GM18511 (cell line): Measurements from ENCODE around the gene NFIA.
"Not testable (repeated sequence)": the region's sequence is repeated elsewhere in the genome, so short reads cannot be mapped to it uniquely, and the experiment has no call there.

Experiments
- ATAC-seq: cut with Tn5 transposase; IDR thresholded peaks from one replicate; pipeline ENCODE4 v1.9.1; 2021; ENCODE audit warnings: mild to moderate bottlenecking, moderate library complexity; ENCODE audit not compliant: unreplicated experiment

NFIA gene

GRCh38 chr1:61058483-61059245, 23.7 kb upstream of the NFIA start:
- ATAC-seq, result no peak

GRCh38 chr1:61061601-61062000, 20.8 kb upstream of the NFIA start:
- ATAC-seq, result not testable (repeated sequence)

DNA sequence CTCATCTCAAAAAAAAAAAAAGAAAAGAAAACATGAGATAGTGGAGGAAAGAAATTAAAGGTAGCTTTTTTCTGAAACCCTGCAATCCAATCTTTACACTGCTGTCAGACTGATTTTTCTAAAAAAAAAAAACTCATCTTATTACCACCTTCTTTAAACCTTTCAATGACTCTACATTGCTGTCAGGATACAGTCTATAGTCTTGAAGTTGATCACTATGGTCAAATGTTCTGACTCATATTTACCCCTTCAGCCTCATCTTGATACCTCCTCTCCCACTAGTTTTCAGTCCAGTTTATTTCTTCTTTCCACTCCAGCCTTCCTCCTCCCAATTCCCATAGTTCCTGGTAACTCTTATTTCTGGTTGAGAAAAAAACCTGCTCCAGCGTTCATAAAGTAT, 17.7 kb upstream of the NFIA start:
- no peak for ATAC-seq

DNA sequence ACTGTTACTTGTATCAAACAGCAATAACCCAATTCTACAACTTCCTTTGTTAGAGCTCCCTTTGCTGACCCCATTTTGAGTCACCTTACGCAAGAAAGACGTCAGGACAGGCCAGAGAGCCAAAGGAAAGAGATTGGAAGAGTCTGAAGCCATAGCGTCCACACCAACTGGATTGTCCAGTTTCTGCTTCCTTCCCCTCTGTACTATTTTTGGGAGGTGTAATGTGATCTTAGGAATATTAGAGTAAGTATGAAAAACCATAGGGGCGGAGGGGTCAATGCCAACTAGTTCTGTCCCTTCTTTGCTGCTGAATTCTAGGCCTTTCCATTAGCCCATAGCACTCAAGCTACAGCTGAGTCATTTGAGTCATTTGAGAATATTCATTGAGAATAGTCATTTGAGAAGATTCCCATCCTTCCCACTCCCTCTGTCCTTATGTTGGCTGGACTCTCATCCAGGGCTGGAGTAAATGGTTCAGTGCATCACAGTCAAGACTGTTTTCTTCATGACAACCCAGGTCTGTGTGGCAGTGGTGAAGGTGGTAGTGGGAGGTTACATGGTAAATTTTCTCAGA, 14.8 kb upstream of the NFIA start:
- no peak for ATAC-seq

- no peak for ATAC-seq
Measured at GRCh38 chr1:61070054-61070453, 12.3 kb upstream of the NFIA start.

- ATAC-seq, result no peak
Measured at GRCh38 chr1:61071205-61072130, 10.9 kb upstream of the NFIA start.

DNA sequence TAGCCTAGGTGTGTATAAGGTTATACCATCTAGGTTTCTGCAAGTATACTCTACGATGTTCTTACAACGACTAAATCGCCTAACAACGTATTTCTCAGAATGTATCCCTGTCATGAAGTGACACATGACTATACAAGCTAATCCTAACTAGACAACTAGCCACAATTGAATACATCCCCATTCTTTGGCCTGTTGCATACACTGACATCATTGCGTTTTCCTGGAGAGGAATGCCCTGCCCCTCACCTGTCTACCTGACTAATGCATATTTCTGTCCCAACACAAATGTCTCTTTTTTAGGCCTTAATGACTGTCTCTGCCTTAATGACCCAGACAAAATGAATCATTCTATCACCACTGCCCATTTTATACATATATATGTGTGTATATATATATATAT, 8.5 kb upstream of the NFIA start:
- no peak for ATAC-seq

GRCh38 chr1:61075833-61076232, 6.5 kb upstream of the NFIA start:
- not testable (repeated sequence) for ATAC-seq

GRCh38 chr1:61076728-61077675, 5.4 kb upstream of the NFIA start:
- peak; percentile 88 for ATAC-seq

- ATAC-seq, result peak; percentile 45
Measured at GRCh38 chr1:61077676-61078541, 4.5 kb upstream of the NFIA start.

- ATAC-seq, result no peak
Measured at GRCh38 chr1:61078618-61079295, 3.6 kb upstream of the NFIA start.

DNA sequence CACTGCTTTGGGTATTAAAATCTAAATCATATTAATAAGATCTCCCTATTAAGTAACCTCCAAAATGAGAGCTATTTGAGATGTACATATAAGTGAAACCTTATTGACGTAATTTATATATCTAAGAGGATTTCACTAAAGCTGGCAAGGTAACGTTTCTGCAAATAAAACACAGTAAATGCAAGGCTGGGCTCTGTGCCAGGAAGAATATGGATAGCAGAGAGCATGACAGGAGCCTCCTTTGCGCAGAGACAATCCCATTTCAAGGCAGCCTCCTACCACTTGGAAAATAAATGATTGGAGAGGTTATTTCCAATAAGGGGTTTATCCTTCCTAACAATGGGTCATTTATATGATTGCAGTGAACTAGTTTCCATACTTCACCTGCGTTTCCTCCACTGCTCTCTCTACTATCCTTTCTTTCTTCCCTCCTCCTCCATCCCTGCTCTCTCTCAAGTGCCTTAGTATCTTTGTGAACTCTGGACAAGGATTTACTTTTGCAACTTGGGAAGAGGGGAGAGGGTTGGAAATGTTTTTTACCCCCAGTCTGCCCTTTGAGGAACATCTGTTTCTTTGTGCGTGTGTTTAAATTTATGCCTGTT, 3.0 kb upstream of the NFIA start:
- ATAC-seq, result no peak

- ATAC-seq, result no peak
Measured at GRCh38 chr1:61079898-61080336, 2.4 kb upstream of the NFIA start.

GRCh38 chr1:61080413-61081143, 1.8 kb upstream of the NFIA start:
- no peak for ATAC-seq

DNA sequence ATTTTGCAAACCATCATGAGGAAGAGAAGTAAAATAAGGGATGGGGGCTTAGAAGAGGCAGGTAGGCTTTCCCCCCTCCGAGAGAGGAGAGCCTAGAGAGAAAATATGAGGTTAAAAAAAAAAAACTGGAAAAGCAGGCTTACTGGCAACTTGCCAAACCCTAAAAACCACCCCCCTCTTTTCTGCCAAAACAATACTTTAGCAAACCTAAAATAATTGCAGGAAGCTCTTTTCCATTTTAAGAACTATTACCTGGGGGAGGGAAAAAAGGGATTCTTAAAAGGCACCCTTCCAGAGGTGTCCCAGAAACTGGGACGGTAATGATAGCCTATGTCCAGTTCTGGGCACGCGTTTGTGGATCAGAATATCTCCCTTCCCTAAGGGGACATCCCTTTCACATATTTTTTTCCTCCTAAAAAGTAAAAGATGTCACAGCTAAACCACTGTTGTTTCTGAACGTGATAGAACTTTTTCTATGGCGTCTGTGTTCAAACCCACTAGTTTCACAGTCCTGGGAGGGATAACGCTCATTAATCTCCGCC, 1.1 kb upstream of the NFIA start:
- ATAC-seq, result no peak

GRCh38 chr1:61081686-61082310, 563 bp upstream of the NFIA start:
- ATAC-seq, result no peak
